GM19467 (cell line): ENCODE data around the gene HSDL1.

Experiments used
- ATAC-seq: cut with Tn5 transposase; IDR thresholded peaks from one replicate; pipeline ENCODE4 v1.9.1; 2021; ENCODE audit warnings: mild to moderate bottlenecking, moderate library complexity; ENCODE audit not compliant: unreplicated experiment

Gene HSDL1

GRCh38 chr16:84176192-84177053 lies 31.4 kb upstream of the HSDL1 start:
- ATAC-seq = no peak

DNA sequence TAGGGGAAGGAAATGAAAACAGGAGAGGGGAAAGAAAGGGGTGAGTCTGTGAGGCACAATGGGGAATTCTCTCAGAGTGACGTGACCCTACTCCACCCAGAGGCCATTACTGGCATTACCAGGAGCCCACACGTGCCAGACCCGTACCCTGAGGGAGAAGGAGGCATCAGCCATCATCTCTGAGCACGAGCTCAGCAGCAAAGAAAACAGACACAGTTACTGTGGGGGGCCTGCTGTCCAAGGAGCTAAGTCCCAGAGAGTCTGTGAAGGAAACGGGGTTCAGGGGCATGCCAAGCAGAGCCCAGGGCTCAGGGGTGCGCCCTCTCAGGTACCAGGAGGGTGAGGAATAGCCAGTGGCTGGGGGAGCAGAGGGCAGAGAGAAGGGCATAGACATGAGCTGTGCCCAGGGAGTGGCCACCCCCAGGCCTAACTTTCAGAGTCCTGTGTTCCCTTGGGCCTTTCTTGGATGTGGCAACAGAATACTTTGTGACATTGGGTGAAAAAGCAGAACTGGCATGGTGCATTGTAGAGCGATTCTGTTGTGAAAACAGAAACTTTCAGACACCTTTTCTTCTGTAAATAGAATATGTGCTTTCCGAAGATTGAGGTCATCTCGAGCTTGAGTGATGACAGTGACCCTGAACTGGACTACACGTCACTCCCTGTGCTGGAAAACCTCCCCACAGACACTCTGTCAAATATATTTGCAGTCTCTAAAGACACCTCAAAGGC lies 30.5 kb upstream of the HSDL1 start:
- peak; percentile 72 for ATAC-seq

- no peak for ATAC-seq
Observed at GRCh38 chr16:84174396-84174795, 29.4 kb upstream of the HSDL1 start.

- ATAC-seq = no peak
Observed at GRCh38 chr16:84169765-84170310, 24.9 kb upstream of the HSDL1 start.

DNA sequence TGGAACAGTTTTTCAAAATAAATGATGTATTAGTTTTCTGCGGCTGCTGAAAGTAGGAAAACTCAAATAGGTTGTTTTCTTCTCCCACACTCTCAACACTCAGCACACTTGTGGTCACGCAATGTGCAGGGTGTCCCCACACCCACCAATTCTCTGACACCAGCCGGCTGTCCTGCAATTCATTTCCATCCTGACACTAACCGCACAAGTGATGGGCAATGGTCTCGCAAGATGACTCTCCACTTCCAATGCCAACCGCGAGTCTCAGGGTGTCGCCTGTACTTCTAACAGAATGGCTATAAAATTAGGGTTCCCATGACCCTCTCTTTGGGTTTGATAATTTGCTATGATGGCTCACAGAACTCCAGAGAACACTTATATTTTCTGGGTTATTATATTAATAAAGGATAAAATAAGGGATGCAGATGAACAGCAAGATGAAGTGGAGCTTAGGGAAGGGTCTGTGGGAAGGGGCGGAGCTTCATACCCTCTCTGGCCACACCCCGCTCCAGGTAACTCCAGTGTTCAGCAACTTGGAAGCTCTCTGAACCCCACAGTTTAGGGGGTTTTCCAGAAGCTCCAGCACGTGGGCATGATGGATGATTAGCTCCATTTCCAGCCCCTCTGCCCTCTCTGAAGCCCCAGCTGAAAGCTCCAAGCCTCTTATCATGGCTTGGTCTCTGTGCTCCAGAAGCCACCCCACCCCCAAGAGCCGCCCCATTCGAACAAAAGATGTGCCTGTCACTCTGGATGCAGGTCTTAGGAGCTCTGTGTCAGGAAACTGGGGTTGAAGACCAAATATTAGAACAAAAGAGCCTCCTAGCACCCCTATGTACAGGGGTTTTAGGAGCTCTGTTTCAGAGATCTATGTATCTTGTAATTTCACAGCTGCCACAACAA lies 22.1 kb upstream of the HSDL1 start:
- no peak for ATAC-seq

DNA sequence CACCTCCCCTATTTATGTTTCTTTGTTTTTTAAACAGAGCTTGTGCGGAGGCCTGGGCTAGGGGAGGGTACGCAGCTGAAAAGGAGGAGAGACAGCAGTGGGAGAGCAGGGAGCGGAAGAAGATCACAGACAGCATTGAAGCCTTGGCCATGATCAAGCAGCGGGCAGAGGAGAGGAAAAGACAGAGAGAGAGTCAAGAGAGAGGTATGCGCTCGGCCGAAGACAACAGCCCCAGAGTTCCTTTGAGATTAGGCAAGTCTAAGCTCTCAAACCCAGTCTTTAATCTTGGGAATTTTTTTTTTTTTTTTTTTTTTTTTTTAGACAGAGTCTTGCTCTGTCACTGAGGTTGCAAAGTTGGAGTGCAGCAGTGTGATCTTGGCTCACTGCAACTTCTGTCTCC lies 20.8 kb upstream of the HSDL1 start:
- no peak for ATAC-seq

GRCh38 chr16:84161801-84162200 lies 16.8 kb upstream of the HSDL1 start:
- ATAC-seq = no peak

DNA sequence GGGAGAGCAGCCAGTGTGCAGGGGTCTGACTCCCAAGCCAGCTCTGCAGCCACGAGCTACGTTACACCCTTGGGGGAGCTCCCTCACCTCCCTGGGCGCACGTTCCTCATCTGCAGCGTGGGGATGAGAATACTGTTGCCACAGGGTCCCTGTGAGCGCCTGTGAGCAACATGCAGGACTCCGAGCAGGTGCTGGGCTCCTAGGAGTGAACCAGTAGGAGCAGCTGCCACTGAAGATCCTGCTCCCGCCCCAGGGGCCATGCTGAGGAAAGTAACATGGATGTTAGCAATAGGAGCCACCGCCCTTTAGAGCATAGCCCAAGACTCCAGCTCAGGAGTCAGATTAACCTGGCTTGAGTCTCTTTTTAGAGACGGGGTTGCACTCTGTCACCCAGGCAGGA lies 16.1 kb upstream of the HSDL1 start:
- no peak for ATAC-seq

DNA sequence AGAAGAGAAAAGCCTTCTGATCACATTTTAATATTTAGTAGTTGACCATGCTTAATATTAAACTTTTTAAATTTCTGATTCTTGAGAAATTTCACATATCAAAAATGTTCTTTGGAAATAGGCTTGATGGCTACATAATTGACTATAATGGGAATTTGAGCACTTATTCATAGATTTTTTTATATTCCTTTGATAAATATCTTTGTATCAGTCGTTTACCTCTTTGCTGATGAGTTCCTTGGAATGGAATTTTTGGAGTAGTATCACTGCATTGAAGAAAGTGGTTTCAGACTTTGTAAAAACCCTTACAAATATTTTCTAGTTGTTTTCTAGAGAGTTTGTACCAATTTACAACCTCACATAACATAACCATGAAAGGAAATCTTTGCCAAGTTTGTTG lies 14.8 kb upstream of the HSDL1 start:
- no peak for ATAC-seq

DNA sequence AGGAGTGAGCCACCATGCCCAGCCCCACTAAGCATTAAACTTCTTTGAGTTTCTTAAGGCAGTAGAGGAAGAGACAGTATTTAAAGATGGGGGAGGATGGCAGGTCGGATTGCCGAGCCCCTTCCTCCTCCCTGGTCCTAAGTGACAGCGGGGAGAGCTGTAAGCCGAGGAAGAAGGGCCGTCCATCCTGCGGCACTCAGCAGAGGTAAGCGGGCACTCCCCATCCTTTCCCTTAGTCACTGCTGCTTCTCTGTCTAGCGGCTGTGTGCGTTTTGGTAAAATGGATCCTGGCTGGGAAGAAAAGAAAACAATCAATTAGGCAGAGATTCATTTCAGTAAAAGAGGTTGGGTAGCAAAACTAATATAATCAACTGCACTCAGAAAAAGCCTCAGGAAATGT lies 14.0 kb upstream of the HSDL1 start:
- no peak for ATAC-seq

GRCh38 chr16:84156342-84156784 lies 11.4 kb upstream of the HSDL1 start:
- no peak for ATAC-seq

DNA sequence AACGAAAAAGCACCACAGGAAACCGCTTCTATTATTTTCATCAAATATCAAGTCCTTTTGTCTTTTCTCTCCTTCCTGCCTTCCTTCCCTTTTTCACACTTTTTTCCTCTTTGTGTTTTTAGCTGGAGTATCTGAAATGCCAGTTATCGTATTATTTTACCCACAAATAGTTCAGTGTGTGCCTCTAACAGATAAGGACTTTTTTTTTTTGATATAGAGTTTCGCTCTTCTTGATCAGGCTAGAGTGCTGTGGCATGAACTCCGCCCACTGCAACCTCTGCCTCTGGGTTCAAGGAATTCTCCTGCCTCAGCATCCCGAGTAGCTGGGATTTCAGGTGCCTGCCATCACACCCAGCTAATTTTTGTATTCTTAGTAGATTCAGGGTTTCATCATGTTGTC lies 10.8 kb upstream of the HSDL1 start:
- no peak for ATAC-seq

DNA sequence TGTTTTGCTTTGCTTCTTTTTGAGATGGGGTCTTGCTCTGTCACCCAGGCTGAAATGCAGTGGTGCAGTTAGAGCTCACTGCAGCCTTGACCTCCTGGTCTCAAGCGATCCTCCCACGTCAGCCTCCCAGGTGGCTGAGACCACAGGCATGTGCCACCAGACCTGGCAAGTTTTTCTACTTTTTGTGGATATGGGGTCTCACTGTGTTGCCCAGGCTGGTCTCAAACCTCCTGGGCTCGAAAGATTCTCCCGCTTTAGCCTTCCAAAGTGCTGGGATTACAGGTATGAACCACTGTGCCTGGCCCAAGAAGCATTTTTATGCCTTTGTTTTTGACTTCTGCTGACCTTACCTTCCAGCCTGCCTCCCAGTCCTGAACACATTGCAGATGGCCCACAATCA lies 10.2 kb upstream of the HSDL1 start:
- ATAC-seq = no peak

DNA sequence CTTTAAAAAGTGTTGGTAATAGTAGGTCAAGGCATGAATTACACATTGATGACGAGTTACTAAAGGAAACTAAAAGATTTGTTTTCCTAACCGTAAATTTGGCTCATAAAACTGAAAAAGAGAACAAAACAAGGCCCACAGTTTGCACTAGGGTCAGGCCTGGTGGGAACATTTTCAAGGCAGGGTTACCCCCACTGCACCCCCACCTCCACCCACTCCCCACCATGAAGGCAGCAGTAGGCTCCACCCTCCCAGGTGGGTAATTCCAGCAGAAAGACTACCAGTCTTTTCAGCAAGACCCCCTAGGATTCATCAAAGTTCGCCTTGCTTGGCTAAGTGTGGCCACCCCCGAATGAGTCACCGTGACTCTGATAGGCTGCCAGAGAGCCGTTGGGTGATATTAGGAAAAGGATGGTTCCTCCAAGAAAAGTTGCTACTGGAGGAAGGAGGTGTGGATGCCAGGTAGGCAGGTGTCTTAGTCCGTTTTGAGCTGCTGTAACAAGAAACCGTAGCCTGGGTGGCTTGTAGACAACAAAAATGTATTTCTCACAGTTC lies 8.8 kb upstream of the HSDL1 start:
- ATAC-seq = no peak

DNA sequence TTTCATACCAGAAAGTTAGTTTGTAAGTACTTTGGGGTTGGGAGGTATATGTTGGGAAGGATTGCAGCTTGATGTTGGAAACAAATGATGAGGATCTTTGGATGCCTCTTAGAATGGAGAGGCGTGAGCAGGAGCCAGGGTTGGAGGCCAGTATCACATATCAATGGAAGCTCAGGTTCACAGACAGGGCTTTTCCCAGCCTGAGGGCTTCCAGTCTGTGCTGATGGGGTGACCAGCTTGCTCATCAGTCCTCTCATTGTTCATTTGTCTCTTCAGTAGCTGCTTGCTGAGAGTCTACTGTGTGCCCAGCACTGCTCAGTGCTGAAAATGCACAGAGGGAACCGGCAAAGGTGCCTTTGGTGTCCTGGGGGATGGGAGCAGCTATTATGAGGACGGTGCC lies 5.9 kb upstream of the HSDL1 start:
- ATAC-seq = no peak

GRCh38 chr16:84144209-84144858 lies 643 bp downstream of the HSDL1 start:
- ATAC-seq = no peak

GRCh38 chr16:84143784-84144199 lies 1.2 kb downstream of the HSDL1 start:
- no peak for ATAC-seq

- no peak for ATAC-seq
Observed at GRCh38 chr16:84143081-84143480, 1.9 kb downstream of the HSDL1 start.

GRCh38 chr16:84141143-84141670 lies 3.8 kb downstream of the HSDL1 start:
- no peak for ATAC-seq
